ENCODE results near the gene TEAD1.

TEAD1 gene

DNA sequence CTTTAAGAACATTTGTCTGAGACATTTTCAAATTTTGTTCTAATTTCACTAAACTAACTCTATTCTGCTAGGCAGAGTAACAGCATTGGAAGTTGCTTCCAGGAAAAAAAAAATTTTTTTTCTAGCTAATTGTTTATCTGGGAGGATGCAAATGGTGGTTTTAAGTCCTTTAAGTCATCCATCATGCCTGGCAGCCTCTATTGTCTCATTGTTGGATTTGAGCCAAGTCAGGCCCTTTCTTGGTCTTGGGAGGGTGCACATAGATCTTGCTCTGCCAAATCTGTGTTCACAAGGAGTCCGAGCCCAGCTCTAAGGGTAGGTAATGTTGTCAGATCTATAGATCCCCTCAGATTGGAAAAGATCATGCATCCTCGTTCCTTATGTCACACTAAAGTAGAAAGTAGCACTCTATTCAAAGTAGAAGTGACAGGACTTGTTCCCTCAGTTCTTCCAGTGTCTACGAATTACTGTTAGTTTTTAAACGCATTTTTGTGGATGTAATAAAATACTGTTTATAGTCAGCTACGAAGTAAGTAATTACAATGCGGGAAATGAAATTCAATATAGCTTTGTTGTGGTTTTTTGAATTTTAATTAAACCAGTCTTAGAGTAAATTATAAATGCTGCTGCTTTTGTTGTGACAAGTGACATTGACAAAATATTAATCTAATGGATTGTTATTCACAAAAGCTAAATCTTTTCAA is 168.9 kb downstream of the TEAD1 start:
- peak; percentile 99 for DNase-seq

DNA sequence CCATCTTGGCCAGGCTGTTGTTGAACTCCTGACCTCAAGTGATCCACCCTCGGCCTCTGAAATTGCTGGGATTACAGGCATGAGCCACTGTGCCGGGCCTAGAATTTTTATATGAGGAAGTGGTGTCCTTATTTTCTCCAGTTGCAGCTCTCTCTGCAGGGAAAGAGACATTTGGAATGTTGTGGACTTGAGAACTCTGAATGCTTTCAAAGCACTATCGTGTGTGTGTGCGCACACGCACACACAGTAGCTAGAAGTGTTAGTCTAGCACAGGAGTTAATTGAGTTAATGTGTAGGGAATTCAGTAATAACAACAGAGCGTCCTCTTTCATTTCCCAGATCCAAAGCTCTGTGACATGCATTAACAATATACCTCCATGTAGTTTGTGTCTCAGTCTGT is 170.9 kb downstream of the TEAD1 start:
- DNase-seq, result peak; percentile 81

DNA sequence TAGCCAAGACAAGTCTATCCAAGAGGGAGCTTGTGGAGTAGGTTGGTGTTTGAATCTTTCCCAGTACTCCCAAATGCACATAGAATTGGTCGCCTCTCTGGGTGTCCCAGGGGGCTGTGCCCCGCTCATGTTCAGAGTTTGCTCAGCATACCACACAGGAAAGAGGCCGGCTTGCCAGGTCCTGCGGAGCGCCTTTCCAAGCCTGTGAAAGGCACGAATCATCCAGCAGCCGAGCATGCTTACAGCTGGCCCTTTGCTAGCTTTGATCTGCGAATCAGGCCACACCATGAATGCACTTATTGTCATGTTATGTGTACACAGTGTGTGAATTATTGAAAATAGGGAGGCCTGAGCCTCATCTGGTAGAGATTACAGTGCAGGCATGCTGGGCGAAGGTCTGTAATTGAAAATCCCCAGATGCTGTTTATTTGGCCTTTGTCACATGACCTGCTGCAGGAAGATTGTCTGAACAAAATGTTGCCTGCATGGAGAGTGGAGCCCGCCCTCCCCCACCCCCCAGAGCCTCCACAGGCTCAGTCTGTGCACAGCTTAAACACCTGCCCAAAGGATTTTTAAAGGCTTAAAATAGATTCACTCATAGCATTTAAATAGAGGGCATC is 171.6 kb downstream of the TEAD1 start:
- peak; percentile 100 for DNase-seq

DNA sequence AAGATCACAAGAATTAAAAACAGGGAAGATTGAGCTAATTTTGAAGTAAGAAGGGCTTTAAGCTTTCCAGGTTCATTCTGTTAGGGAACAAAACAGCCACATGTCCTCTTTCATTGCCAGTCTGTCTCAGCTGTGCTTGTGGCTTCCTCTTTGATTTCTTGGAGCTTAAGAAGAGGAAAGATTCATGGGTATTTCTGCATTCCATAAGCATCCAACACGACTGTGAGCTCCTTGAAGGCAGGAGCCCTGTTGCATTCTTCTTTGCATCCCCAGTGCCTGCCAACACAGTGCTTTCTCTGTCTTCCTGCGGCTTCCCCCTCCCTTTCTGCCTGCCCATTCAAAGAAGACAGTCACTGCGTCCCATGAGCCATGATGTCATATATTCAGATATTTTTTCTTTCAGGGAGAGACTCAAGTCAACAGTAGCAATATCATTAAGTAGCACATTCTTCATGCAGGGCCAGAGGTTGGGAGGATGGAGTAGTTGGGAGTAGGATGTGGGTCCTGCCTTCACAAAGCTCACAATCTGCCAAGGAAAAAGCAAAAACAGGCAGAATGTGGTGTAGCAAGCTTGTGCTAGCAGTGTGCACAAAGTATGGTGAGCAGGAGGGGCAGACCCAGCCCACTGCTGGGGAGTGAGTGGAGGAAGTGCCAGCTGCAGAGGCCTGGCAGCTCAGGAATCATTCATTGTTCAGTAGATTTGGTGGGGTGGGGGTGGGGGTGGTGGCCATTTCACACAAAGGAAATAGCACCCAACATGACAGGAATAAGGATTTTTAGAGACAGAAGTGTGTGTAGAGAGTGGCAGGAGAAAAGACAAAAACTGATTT is 172.8 kb downstream of the TEAD1 start:
- DNase-seq, result peak; percentile 83

DNA sequence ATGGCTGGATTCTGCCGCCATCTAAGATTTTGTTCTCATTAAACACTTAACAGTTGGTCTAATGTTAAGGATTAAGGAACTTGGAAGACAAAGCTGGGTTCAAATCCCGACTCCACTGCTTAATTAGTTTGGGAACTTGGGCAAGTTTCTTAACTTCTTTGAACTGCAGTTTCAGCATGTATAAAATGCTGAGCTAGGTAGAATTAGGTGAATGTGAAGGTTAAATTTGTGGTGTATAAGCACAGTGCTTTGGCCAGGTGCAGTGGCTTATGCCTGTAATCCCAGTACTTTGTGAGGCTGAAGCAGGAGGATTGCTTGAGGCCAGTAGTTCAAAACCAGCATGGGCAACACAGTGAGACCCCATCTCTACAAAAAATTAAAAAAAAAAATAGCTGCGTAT is 174.2 kb downstream of the TEAD1 start:
- no peak for DNase-seq

DNA sequence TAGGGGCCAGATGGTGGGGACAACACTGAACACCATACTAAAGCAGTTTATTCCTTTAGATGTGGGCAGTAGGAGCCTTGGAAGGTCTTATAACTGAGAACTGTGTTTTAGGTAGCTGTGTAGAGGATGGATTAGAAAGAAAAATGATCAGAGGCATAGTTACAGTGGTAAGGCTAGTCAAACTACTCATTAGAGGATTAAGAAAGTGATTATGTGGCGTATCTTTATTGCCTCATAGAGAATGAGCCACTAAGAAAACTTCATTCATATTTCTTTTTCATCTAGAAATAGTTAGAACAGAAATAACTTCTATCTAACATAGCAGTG is 179.1 kb downstream of the TEAD1 start:
- no peak for DNase-seq

DNA sequence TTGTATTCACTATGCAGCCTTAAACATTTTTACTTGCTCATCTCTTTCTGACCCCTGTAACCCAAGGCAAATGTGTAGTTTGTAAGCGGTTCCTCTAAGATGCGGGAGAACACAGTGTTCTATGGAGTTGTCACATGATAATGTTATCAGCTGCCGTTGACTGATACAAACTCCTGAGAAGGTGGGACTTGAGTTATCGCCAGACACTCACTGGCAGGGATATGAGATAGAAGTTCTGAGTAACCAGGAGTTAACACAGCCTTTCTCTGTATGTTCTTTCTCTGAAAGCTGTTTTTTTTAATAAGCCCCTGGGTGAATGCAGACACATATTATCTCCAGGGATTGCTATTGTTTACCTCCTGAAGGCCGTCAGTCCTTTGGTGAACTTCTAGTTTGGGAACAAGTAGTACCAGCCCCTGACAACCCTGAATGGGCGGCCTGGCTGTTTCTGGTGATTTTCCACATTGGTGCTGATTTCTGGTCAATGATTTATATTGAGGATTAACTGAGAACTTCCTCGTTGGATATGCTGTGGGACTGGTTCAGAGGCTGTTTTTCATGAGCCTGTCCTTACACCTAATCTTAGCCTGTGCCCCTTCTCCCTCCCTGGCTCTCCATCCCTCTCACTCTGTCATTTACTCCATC is 179.6 kb downstream of the TEAD1 start:
- DNase-seq, result no peak

DNA sequence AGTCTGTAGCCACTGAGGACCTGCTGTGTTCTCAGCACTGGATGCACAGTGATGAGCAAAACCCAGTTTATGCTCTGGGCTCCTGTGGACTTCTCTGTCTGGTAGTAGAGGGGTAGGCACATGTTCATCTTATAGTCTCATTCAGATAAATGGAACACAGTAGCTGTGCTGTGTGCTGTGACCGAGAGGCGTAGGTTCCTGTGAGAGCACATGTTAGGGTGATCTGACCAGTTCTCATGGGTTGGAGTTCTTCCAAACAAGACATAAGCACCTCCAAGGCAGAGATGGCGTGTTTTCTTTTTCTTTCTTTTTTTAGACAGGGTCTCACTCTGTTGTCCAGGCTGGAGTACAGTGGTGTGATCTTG is 180.1 kb downstream of the TEAD1 start:
- DNase-seq, result no peak

DNA sequence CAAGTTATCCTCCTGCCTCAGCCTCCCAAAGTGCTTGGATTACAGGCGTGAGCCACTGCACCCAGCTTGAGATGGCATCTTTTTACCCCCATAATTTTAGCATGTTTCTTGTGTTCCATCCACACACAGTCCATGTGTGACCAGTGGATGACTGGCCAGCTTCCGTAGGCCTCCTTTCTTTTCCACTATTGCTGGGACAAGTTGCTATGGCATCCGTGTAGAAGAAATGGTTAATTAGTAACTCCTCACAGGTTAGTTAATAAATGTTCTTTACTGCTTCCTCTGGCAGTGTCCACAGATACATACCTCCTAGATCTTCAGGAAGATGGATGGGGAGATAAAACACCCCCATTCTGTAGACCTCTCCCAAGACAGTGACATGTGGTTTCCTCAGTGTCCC is 180.6 kb downstream of the TEAD1 start:
- no peak for DNase-seq

DNA sequence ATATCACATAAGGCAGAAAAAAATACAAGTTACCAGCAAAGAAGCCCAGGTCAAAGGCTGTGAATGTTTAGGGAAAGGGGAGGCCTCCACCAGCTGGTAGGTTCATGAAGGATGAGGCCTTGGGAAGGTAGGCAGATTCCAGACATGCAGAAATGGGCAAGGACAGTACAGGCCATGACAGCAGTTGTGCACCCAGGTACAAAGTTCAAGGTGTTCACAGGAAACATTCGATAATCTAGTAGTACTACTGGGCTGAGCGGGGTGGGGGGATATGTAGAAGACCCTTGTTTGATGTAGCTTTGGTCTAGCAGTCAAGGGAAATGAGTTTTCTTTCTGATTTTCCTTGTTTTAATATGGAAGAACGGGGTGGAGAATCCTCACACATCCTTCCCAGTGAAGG is 182.1 kb downstream of the TEAD1 start:
- DNase-seq, result no peak

DNA sequence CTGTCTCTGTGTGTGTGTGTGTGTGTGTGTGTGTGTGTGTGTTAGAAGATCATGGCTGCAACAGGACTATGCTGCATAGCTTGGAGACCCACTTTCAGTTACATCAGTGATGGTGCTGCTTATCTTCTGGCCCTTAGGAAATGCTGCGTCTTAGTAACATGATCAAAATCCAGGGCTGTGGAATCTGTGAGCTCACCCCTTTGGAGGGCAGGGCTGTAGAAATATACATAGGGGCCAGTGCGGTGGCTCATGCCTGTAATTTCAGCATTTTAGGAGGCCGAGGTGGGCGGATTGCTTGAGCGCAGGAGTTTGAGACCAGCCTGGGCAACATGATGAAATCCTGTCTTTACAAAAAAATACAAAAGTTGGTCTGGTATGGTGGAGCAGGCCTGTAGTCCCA is 183.4 kb downstream of the TEAD1 start:
- no peak for DNase-seq

DNA sequence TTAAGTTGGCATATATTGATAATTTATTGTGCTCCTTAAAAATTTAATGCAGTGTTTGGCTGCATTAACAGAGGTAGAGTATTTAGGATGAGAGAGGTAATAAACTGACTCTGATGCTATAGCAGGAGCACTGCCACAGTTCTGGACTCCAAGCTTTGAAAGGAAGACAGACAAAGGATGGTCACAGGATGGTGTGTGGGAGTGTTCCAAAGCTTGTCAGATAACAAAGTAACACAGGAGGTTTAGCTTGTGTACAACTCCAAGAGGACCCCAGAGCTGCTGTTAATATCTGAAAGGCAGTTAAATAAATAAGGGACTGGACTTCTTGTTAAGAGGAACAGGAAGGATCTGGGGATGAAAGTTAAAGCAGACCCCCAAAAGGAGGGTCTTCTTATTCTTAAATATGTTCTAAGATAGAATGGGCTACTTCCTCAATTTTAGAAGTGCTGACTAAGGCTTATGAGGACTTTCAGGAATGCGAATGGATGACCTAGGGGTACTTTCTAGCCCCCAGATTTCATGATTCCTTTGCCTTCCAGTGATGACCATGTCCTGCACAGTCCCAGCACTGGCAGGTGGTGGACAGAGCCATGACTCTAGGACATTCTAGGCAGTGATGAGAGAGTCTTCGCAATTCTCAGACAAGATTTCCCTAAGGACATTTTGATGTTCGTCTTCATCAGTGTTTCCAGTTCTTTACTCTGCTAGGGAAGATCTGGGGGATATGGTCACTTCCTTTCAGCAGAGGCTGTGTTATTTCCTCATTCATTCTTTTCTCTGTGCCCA is 185.8 kb downstream of the TEAD1 start:
- DNase-seq, result no peak

DNA sequence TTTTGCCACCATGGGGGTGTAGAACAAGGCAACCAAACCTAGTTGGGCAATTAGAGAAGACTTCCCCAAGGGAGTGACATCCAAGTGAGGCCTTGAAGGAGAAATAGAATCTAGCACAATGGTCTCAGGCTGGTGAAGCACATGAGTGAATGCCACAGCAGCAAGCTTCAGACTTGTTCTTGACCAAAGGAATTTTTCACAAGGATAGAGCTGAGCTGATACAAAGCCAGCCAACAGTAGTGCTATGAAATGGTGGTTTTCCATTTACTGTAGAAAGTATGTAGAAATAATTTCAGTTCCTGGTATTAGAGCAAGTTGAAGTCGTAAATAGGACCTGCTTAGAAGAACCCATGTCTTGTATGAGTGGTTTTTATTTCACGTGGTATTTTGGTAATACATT is 186.6 kb downstream of the TEAD1 start:
- DNase-seq, result no peak

DNA sequence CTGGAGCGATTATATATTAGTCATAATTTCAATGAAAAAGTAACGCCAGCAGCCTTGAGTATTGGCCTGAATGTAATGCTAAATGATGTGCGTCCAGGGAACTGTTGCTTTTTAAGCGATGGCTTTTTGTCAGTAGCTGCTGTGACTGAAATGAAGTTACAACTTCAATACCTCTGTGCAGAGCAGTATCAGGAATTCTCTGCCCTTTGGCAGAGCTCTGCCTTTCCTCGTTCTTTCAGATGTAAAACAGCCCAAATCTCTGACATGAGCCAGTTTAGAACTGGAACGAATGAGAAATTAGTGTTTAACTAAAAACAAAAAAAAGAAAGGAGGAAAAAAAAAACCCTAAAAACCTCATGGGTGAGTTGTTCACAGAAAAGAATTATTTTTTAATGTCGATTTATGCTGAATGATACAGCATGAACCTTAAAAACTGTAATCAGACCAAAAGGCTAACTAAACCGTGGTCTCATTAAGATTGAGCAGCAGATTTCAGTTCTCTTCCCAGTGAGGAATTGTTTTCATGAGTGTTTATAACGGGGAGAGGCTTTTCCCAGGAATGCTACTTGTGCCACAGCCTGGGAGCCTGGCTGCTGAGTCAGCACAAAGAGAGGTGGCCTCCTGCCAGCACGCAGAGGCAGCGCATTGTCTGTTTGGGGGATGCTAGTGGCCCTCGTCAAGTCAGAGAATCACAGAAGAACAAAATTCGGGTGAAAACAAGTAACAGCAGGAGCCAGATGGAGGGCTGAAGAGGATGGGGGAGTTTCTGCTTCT is 188.7 kb downstream of the TEAD1 start:
- peak; percentile 19 for DNase-seq

DNA sequence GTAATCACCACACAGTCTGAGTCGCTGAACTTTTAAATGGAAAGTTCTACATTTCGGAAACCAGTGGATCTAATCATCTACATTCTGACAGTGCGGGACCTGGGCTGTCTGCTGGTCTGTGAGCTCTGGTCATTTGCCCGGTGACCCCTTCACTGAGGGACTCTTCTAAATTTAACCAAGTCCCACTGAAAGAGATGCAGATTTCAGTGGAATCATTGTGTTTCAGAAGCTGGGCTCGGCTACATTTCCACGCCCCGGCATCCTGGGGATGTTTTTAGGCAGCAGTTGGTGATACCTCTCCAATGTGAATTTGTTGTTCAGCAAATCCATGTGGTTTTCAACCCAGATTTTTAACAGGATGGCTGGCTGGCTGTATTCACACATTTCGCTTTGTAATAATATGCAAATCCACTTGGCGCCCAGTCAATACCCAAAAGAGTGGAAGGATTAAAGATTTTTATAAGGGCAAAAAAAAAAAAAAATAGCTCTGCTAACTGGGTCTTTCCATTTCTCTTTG is 189.4 kb downstream of the TEAD1 start:
- no peak for DNase-seq

DNA sequence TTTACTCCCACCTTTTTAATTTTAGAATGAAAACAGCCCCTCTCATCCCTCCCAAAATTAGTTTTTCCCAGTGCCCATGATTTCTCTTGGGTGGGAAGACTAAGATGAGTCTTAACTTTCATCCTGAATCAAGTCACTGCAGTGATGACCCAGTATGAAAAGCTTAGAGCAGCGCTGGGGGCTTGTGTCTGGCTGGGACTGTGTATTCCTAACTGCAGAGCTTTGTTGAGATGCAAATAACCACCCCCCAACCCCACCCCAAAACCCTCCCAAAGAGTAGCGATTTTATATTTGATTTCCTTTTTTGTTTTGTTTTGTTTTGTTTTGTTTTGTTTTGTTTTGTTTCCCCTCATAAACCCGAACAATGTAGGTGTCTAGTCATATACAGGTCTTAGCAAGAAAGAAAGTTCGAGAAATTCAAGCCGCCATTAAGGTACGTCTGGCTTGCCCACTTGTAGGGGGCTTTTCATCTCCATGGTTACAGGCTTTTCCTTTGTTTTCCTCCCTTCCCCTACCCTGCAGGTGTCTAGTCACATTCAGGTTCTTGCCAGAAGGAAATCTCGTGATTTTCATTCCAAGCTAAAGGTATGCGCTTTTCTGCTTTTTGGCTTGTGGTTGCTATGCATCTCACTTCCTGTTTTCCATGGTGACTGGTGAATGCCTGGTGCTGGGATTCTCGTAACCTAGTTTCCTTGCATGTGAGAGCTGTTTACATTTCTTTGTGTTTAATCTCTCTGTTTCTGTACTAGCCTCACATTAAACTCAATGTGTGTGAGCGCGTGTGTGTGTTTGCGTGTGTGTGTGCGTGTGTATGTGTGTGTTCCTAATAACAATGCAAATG is 190.3 kb downstream of the TEAD1 start:
- DNase-seq, result peak; percentile 75

DNA sequence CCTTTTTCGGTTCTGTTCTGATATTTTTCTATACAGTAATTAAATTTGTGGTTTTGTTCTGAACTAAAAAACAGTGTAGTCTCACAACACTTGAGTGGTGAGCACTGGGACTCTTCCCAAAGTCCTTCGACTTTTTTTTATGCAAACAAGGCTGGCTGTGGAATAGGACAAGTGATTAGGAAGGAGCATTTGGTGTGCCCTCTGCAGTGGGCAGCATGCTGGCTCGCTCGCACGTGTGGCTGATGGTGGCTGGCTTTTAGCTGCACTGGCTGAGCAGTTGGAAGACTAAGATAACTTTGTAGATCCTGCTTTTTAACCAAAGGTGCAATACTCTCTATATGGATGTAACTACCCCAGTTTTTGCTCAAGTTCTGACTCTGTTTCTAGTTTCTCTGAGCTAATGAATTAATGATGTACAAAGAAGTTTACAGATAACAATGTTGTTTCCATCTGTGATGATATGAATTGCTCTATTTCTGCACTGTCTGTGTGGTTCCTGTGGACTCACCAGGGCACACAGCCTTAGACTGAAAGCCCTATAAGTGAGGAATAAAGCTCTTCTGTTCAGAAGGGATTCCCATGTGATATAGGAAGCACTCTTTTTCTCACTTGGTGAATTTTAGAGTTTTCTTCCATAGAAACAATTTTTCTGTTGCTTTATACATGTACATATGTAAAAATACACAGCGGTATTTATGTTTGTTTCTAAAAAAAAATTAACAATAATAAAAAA is 191.8 kb downstream of the TEAD1 start:
- no peak for DNase-seq

DNA sequence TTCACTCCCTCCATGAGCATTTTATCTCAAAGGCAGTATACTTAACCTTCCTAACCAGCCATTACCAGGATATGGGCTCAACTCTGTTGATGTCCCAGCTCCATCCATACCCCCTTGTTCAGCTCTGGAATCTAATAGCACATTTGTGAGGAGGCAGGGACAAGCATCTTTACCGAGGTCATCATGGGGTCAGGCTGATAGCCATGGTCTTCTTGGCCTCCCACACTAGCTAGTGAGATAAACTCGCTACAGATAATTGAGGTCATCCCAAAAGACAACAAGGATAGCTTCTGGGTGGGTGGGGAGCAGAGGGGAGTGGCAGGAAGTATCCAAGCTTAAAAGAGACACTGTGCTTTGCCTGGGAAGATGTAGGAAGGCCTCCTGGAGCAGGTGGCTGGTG is 193.3 kb downstream of the TEAD1 start:
- DNase-seq, result no peak

DNA sequence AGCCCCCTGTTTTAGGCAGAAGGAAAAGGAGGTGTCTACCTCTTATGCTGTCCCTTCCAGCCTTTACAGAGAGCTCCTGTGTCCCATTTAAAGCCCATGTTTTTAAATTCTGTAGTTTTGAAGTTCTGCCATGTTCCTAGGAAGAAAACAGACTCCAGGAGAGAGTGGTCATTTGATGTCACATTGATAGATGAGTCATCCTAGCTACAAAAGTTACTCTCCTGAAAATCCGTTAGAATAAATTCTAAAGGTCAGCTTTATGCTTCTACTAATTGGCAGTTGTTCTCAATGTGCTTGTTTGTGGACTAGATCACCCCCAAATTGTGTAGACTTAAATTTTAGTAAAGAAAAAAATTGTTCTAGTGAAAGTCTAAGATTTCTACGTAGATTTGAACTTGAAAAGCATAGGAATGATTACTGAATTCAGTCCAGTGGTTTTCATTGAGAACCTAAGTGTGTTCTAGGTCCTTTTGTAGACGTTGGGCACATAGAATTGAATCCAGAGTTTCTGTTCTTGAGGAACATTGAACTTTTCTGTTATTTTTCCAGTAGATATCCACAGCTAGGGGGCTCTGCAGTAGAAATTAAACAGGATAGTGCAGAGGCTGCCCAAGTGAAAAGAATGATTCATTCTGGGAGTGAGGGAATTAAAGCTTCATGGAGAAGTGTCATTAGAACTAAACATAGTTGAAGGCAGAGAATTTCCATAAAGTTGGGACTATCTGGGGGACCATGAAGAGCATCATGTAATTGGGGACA is 194.3 kb downstream of the TEAD1 start:
- DNase-seq, result no peak
